IMR-90 (cell line): ENCODE results near the gene MERTK. TPM values are rescaled to one million over a fixed set of nuclear protein-coding genes. Genes with fewer than 3 reads are reported as not detected.

Source experiments
- ATAC-seq: fragments of 200-7000 bp; cut with Tn5 transposase; 2 replicates; pipeline ENCODE4 v1.9.1; 2020; ENCODE audit warnings: low read depth, mild to moderate bottlenecking, moderate library complexity
- BruUV-seq: library from RNA; stranded (reverse); fragments of 400-500 nt; replicated peaks from 2 replicates; lab custom pipeline; 2021; lab: Mats Ljungman, UMichigan
- CTCF ChIA-PET: fragments of 300-600 bp; formaldehyde crosslinking; extraction: SDS; loops from one replicate; lab custom pipeline; 2021; ENCODE audit warnings: antibody characterized with exemption; lab: Yijun Ruan, JAX
- POLR2A ChIA-PET: fragments of 300-600 bp; sonication (Branson Sonifier 250); formaldehyde crosslinking; loops from one replicate; lab custom pipeline; 2022; ENCODE audit warnings: antibody characterized with exemption; ENCODE audit not compliant: unreplicated experiment; lab: Charles Lee
- DNase-seq: peaks from one replicate; pipeline ENCODE4 v3.0.0; 2013
- H2AFZ ChIP-seq: replicated peaks from 2 replicates; pipeline ENCODE3; 2013; ENCODE audit warnings: low read length, mild to moderate bottlenecking; ENCODE audit not compliant: poor library complexity
- H2AK5ac ChIP-seq: 2 replicates; pipeline ENCODE4 v1.6.1; 2013; ENCODE audit warnings: low read depth, low read length, inconsistent platforms
- H2AK9ac ChIP-seq: replicated peaks from 2 replicates; pipeline ENCODE3; 2013; ENCODE audit warnings: mild to moderate bottlenecking, low read depth, low read length, moderate library complexity; ENCODE audit not compliant: poor library complexity
- H2BK120ac ChIP-seq: 2 replicates; pipeline ENCODE4 v1.6.1; 2013; ENCODE audit warnings: low read depth, low read length, inconsistent platforms
- H2BK15ac ChIP-seq: 3 replicates; pipeline ENCODE4 v1.6.1; 2013; ENCODE audit warnings: low read depth, low read length, inconsistent platforms
- H2BK20ac ChIP-seq: 2 replicates; pipeline ENCODE4 v1.6.1; 2013; ENCODE audit warnings: low read depth, mild to moderate bottlenecking, inconsistent platforms, low read length, moderate library complexity
- H2BK5ac ChIP-seq: 2 replicates; pipeline ENCODE4 v1.6.1; 2013; ENCODE audit warnings: mild to moderate bottlenecking, low read depth, low read length, inconsistent platforms; ENCODE audit not compliant: poor library complexity, severe bottlenecking
- H3K14ac ChIP-seq: replicated peaks from 2 replicates; pipeline ENCODE4 v1.6.1; 2013; ENCODE audit warnings: low read depth, low read length, inconsistent platforms
- H3K18ac ChIP-seq: 2 replicates; pipeline ENCODE4 v1.6.1; 2013; ENCODE audit warnings: low read depth, low read length, control low read depth
- H3K23ac ChIP-seq: 2 replicates; pipeline ENCODE4 v1.6.1; 2013; ENCODE audit warnings: low read depth, low read length, inconsistent platforms
- H3K27ac ChIP-seq: 2 replicates; pipeline ENCODE4 v1.5.1; 2013; ENCODE audit warnings: mild to moderate bottlenecking, control low read depth, low read length; ENCODE audit not compliant: insufficient read depth
- H3K27me3 ChIP-seq: 2 replicates; pipeline ENCODE4 v1.6.1; 2013; ENCODE audit warnings: low read length; ENCODE audit not compliant: control insufficient read depth, insufficient read depth
- H3K36me3 ChIP-seq: 2 replicates; pipeline ENCODE4 v1.6.1; 2013; ENCODE audit warnings: low read length, mixed read lengths; ENCODE audit not compliant: control insufficient read depth, insufficient read depth
- H3K4ac ChIP-seq: 2 replicates; pipeline ENCODE4 v1.6.1; 2013; ENCODE audit warnings: low read depth, low read length, inconsistent platforms
- H3K4me1 ChIP-seq: 2 replicates; pipeline ENCODE4 v1.6.1; 2013; ENCODE audit warnings: low read length, mixed read lengths; ENCODE audit not compliant: control insufficient read depth, insufficient read depth
- H3K4me2 ChIP-seq: 2 replicates; pipeline ENCODE4 v1.6.1; 2013; ENCODE audit warnings: low read depth, mild to moderate bottlenecking, control low read depth, low read length, moderate library complexity
- H3K4me3 ChIP-seq: 2 replicates; pipeline ENCODE4 v1.5.1; 2013; ENCODE audit warnings: low read depth, mild to moderate bottlenecking, control low read depth, low read length, moderate library complexity; ENCODE audit not compliant: insufficient read depth
- H3K56ac ChIP-seq: 2 replicates; pipeline ENCODE4 v1.6.1; 2013; ENCODE audit warnings: low read length, inconsistent platforms; ENCODE audit not compliant: insufficient read depth; ENCODE audit errors: extremely low read depth
- H3K79me1 ChIP-seq, 2 experiments: 2 replicates each; pipeline ENCODE4 v1.6.1; 2013; ENCODE audit warnings: low read length in 2 of 2, inconsistent platforms in 1 of 2, low read depth in 1 of 2
- H3K9ac ChIP-seq: 2 replicates; pipeline ENCODE4 v1.6.1; 2013; ENCODE audit warnings: low read depth, low read length, control low read depth
- H3K9me1 ChIP-seq: 2 replicates; pipeline ENCODE4 v1.6.1; 2013; ENCODE audit warnings: low read length, inconsistent platforms; ENCODE audit not compliant: insufficient read depth
- H3K9me3 ChIP-seq: 2 replicates; pipeline ENCODE4 v1.6.1; 2013; ENCODE audit warnings: low read length; ENCODE audit not compliant: control insufficient read depth, insufficient read depth
- H4K20me1 ChIP-seq: 2 replicates; pipeline ENCODE4 v1.6.1; 2013; ENCODE audit warnings: low read length, inconsistent platforms; ENCODE audit not compliant: insufficient read depth
- H4K5ac ChIP-seq: 2 replicates; pipeline ENCODE4 v1.6.1; 2013; ENCODE audit warnings: mild to moderate bottlenecking, low read depth, low read length, control low read depth
- H4K8ac ChIP-seq, 2 experiments: 2 replicates each; pipeline ENCODE4 v1.6.1; 2013; ENCODE audit warnings: low read depth in 2 of 2, low read length in 2 of 2, control low read depth in 1 of 2, inconsistent platforms in 1 of 2
- H4K91ac ChIP-seq: 2 replicates; pipeline ENCODE4 v1.6.1; 2013; ENCODE audit warnings: low read depth, low read length, inconsistent platforms; ENCODE audit not compliant: insufficient read depth
- BHLHE40 ChIP-seq: fragments of 150-350 bp; IDR thresholded peaks from 2 replicates; pipeline ENCODE4 v1.6.1; 2016; ENCODE audit warnings: mild to moderate bottlenecking, low read depth, low read length
- CEBPB ChIP-seq: IDR thresholded peaks from 2 replicates; pipeline ENCODE4 v1.6.1; 2012; ENCODE audit warnings: low read depth, low read length, improper control_type of control experiment
- CHD1 ChIP-seq: IDR thresholded peaks from 2 replicates; pipeline ENCODE4 v1.6.1; 2012; ENCODE audit warnings: low read depth, low read length, improper control_type of control experiment
- FOS ChIP-seq: fragments of 150-350 bp; IDR thresholded peaks from 2 replicates; pipeline ENCODE4 v1.6.1; 2016; ENCODE audit warnings: low read depth, low read length
- MAFK ChIP-seq: IDR thresholded peaks from 2 replicates; pipeline ENCODE4 v1.6.1; 2012; ENCODE audit warnings: low read depth, low read length, improper control_type of control experiment
- MAZ ChIP-seq: IDR thresholded peaks from 2 replicates; pipeline ENCODE4 v1.6.1; 2012; ENCODE audit warnings: low read depth, mild to moderate bottlenecking, low read length, improper control_type of control experiment, moderate library complexity, borderline replicate concordance
- MXI1 ChIP-seq: IDR thresholded peaks from 2 replicates; pipeline ENCODE4 v1.6.1; 2012; ENCODE audit warnings: low read depth, mild to moderate bottlenecking, low read length, moderate library complexity, borderline replicate concordance
- NFE2L2 ChIP-seq: fragments of 150-350 bp; IDR thresholded peaks from 2 replicates; pipeline ENCODE4 v1.6.1; 2016; ENCODE audit warnings: low read depth, mild to moderate bottlenecking, low read length
- POLR2A ChIP-seq: IDR thresholded peaks from 2 replicates; pipeline ENCODE4 v1.6.1; 2012; ENCODE audit warnings: mild to moderate bottlenecking, low read depth, low read length
- RAD21 ChIP-seq: IDR thresholded peaks from 2 replicates; pipeline ENCODE4 v1.6.1; 2012; ENCODE audit warnings: low read length, improper control_type of control experiment
- RCOR1 ChIP-seq: IDR thresholded peaks from 2 replicates; pipeline ENCODE4 v1.6.1; 2012; ENCODE audit warnings: mild to moderate bottlenecking, low read length, improper control_type of control experiment; ENCODE audit not compliant: insufficient replicate concordance
- RFX5 ChIP-seq: IDR thresholded peaks from 2 replicates; pipeline ENCODE4 v1.8.0; 2012; ENCODE audit warnings: low read depth, mild to moderate bottlenecking, low read length, moderate library complexity
- SMC3 ChIP-seq: fragments of 150-350 bp; IDR thresholded peaks from 2 replicates; pipeline ENCODE4 v1.6.1; 2016; ENCODE audit warnings: low read depth, mild to moderate bottlenecking, antibody characterized with exemption, low read length, moderate library complexity
- WGBS, 2 experiments: methylation state at CpG; one replicate each; pipeline versions ENCODE4 v1.1.5 to v1.1.7; 2013; ENCODE audit warnings: missing lambda C conversion rate in 2 of 2; ENCODE audit not compliant: insufficient read length in 1 of 2; ENCODE audit errors: extremely low coverage in 2 of 2; 5-methylcytosine and 5-hydroxymethylcytosine counted together
- dilution Hi-C: fragments of 300-500 bp; cut with HindIII; formaldehyde crosslinking; loops from one replicate; pipeline ENCODE4 v1.14.3; 2018; ENCODE audit warnings: low sequenced_read_pairs; ENCODE audit not compliant: unreplicated experiment
- in situ Hi-C: fragments of 300-500 bp; cut with MboI; formaldehyde crosslinking; loops from 3 replicates; pipeline ENCODE4 v1.14.3; 2019; ENCODE audit warnings: low sequenced_read_pairs, inconsistent platforms, mixed read lengths
- intact Hi-C: fragments of 100-400 bp; cut with micrococcal nuclease; formaldehyde crosslinking; loops from 2 replicates; pipeline ENCODE4 v1.10.0; 2022
- polyA plus RNA-seq, 3 experiments: library from polyadenylated mRNA; depleted of rRNA; stranded (reverse); fragments of >200 nt; gene quantifications; 2 replicates each; pipeline ENCODE4 v1.2.3, GENCODE V29; 2012; ENCODE audit warnings: low replicate concordance in 1 of 3
- total RNA-seq: library from RNA; depleted of rRNA; stranded (reverse); fragments of >200 nt; gene quantifications from 2 replicates; pipeline ENCODE4 v1.2.3, GENCODE V29; 2012
- TF ChIP-seq, protein P1 (sequence below): fragments of 150-350 bp; IDR thresholded peaks from 2 replicates; pipeline ENCODE4 v1.6.1; 2016; ENCODE audit warnings: low read depth, mild to moderate bottlenecking, low read length, moderate library complexity, borderline replicate concordance
- TF ChIP-seq, protein P2 (sequence below): fragments of 150-350 bp; IDR thresholded peaks from 2 replicates; pipeline ENCODE4 v1.6.1; 2017; ENCODE audit warnings: mild to moderate bottlenecking, antibody characterized with exemption, low read length, low read depth
- TF ChIP-seq, protein P3 (sequence below): conservative IDR thresholded peaks from 2 replicates; pipeline ENCODE4 v1.5.1; 2012; ENCODE audit warnings: mild to moderate bottlenecking, low read depth, low read length, improper control_type of control experiment

MERTK gene
- total and polyA plus RNA-seq, 2 of the 4 experiments (the other 2 are of a cell fraction), result 0.36 to 0.62 TPM

DNA sequence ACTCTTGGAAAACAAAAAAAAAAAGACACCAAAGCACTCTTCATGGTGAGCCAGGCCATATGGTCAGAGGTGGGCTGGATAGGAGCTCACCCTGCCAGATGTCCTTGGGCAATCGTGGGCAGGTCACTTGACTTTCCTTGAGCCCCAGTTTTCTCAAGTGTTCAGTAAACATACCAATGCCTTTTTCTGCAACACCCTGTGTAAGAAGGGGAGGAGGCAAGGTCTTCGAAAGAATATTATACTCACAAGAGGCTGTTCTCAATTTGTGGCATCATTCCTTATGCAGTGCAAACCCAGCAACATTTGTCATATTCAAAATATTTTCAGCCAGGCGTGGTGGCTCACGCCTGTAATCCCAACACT lies 133.8 kb downstream of the MERTK start:
- no peak overlapping the region for H3K9ac ChIP-seq
- intact Hi-C loops, result no loop called here
- H2AK5ac ChIP-seq, result no peak overlapping the region
- no peak overlapping the region for H3K14ac ChIP-seq
- H3K79me1 ChIP-seq, result no peaks in the 10 kb centered on the region
- no peak for DNase-seq
- no peak overlapping the region for H3K4me3 ChIP-seq
- no TSS peak for BruUV-seq
- H3K27ac ChIP-seq, result no peak overlapping the region
- H3K36me3 ChIP-seq, result no peaks in the 10 kb centered on the region
- no peak overlapping the region for H3K23ac ChIP-seq
- H3K4me1 ChIP-seq, result peaks cover 3% of the 10 kb centered on the region; the same call in 1 of the 2 replicates
- TF ChIP-seq MXI1, result no peak
- no peak for TF ChIP-seq MAFK
- no peak for TF ChIP-seq RCOR1
- no peak for TF ChIP-seq NFE2L2
- TF ChIP-seq, protein P1, sequence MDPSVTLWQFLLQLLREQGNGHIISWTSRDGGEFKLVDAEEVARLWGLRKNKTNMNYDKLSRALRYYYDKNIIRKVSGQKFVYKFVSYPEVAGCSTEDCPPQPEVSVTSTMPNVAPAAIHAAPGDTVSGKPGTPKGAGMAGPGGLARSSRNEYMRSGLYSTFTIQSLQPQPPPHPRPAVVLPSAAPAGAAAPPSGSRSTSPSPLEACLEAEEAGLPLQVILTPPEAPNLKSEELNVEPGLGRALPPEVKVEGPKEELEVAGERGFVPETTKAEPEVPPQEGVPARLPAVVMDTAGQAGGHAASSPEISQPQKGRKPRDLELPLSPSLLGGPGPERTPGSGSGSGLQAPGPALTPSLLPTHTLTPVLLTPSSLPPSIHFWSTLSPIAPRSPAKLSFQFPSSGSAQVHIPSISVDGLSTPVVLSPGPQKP, result no peak
- TF ChIP-seq, protein P2, sequence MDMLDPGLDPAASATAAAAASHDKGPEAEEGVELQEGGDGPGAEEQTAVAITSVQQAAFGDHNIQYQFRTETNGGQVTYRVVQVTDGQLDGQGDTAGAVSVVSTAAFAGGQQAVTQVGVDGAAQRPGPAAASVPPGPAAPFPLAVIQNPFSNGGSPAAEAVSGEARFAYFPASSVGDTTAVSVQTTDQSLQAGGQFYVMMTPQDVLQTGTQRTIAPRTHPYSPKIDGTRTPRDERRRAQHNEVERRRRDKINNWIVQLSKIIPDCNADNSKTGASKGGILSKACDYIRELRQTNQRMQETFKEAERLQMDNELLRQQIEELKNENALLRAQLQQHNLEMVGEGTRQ, result no peak
- no peak for TF ChIP-seq CHD1
- no peak for TF ChIP-seq MAZ
- TF ChIP-seq BHLHE40, result no peak
- no peak for TF ChIP-seq RFX5
- TF ChIP-seq RAD21, result no peak
- TF ChIP-seq SMC3, result no peak
- no peak for TF ChIP-seq CEBPB
- TF ChIP-seq, protein P3, sequence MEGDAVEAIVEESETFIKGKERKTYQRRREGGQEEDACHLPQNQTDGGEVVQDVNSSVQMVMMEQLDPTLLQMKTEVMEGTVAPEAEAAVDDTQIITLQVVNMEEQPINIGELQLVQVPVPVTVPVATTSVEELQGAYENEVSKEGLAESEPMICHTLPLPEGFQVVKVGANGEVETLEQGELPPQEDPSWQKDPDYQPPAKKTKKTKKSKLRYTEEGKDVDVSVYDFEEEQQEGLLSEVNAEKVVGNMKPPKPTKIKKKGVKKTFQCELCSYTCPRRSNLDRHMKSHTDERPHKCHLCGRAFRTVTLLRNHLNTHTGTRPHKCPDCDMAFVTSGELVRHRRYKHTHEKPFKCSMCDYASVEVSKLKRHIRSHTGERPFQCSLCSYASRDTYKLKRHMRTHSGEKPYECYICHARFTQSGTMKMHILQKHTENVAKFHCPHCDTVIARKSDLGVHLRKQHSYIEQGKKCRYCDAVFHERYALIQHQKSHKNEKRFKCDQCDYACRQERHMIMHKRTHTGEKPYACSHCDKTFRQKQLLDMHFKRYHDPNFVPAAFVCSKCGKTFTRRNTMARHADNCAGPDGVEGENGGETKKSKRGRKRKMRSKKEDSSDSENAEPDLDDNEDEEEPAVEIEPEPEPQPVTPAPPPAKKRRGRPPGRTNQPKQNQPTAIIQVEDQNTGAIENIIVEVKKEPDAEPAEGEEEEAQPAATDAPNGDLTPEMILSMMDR, result no peak
- TF ChIP-seq FOS, result no peak
- TF ChIP-seq POLR2A, result no peak
- H2BK5ac ChIP-seq, result no peak overlapping the region
- no peak overlapping the region for H4K8ac ChIP-seq
- CTCF ChIA-PET, result no interaction called here
- no peak for ATAC-seq
- dilution Hi-C loops, result no loop called here
- no peak overlapping the region for H2BK20ac ChIP-seq
- H3K4ac ChIP-seq, result no peak overlapping the region
- no peak overlapping the region for H3K18ac ChIP-seq
- H3K56ac ChIP-seq, result no peak overlapping the region
- H3K9me1 ChIP-seq, result no peaks in the 10 kb centered on the region; the same call in 1 of the 2 replicates
- no CpG with 5 or more reads among the region's 4 CpGs for WGBS, 2 experiments
- no peak overlapping the region for H3K4me2 ChIP-seq
- peaks cover 3% of the 10 kb centered on the region; the same call in 1 of the 2 replicates for H3K27me3 ChIP-seq
- no peak overlapping the region for H2AK9ac ChIP-seq
- H2BK120ac ChIP-seq, result no peak overlapping the region
- in situ Hi-C loops, result no loop called here
- H3K9me3 ChIP-seq, result no peaks in the 10 kb centered on the region
- POLR2A ChIA-PET, result no interaction called here
- H4K5ac ChIP-seq, result no peak overlapping the region
- H2AFZ ChIP-seq, result no peak overlapping the region
- H4K91ac ChIP-seq, result no peak overlapping the region
- H2BK15ac ChIP-seq, result no peak overlapping the region
- H4K20me1 ChIP-seq, result no peaks in the 10 kb centered on the region
